K562 (cell line): ENCODE results near the gene GOLGA2. TPM values are rescaled to one million over a fixed set of nuclear protein-coding genes. Genes with fewer than 3 reads are reported as not detected.
A peak's percentile ranks its signal among the peaks of the same experiment; 100 is the strongest.

Experiments
- ATF6 ChIP-seq: sonication (generic); formaldehyde crosslinking; IDR thresholded peaks from 2 replicates; pipeline ENCODE4 v1.4.0; 2020; ENCODE audit warnings: mild to moderate bottlenecking, missing genetic modification reagents
- FOXP1 ChIP-seq: sonication (generic); formaldehyde crosslinking; IDR thresholded peaks from 2 replicates; pipeline ENCODE4 v1.8.0; 2022; ENCODE audit warnings: mild to moderate bottlenecking, missing genetic modification reagents
- GATAD2B ChIP-seq: fragments of 450-650 bp; IDR thresholded peaks from 2 replicates; pipeline ENCODE4 v1.6.1; 2017; ENCODE audit warnings: mild to moderate bottlenecking, borderline replicate concordance
- HIVEP1 ChIP-seq: fragments of 250-450 bp; sonication (Bioruptor Pico); IDR thresholded peaks from 2 replicates; pipeline ENCODE4 v1.4.0; 2020; ENCODE audit warnings: mild to moderate bottlenecking
- KLF13 ChIP-seq: fragments of 450-650 bp; IDR thresholded peaks from 2 replicates; pipeline ENCODE4 v1.6.1; 2016; ENCODE audit warnings: missing genetic modification characterization, low read depth, mild to moderate bottlenecking, missing compliant biosample characterization, moderate library complexity, borderline replicate concordance
- TEAD4 ChIP-seq, 2 experiments: sonication (generic) in 1 of 2; formaldehyde crosslinking in 1 of 2; IDR thresholded peaks; 2 replicates each; pipeline versions ENCODE4 v1.6.1 to v1.8.0; 2012 to 2022; ENCODE audit warnings: borderline replicate concordance in 1 of 2, inconsistent platforms in 1 of 2, low read length in 1 of 2, mild to moderate bottlenecking in 1 of 2, missing genetic modification reagents in 1 of 2
- ZNF277 ChIP-seq: fragments of 250-450 bp; sonication (Bioruptor Pico); IDR thresholded peaks from 2 replicates; pipeline ENCODE4 v1.8.0; 2022; ENCODE audit warnings: inconsistent platforms, mild to moderate bottlenecking, moderate library complexity, borderline replicate concordance
- ZNF282 ChIP-seq: sonication (generic); formaldehyde crosslinking; IDR thresholded peaks from 2 replicates; pipeline ENCODE4 v1.8.1; 2023; ENCODE audit warnings: missing genetic modification reagents
- polyA plus RNA-seq, 8 experiments: library from polyadenylated mRNA; depleted of rRNA in 4 of 8; stranded (reverse) in 5 of 8; unstranded in 3 of 8; fragments of >200 nt; fragmentation: Nextera tagmentation in 2 of 8; fragmentation: Illumina TruSeq in 1 of 8; extraction: Ambion mirVana in 2 of 8; extraction: Trizol in 1 of 8; gene quantifications; 2 replicates each; pipeline versions ENCODE4 v1.2.1 to v1.2.3, GENCODE V29; 2011 to 2014; ENCODE audit warnings: inconsistent platforms in 1 of 8, missing spikeins in 1 of 8
- total RNA-seq, 7 experiments: library from RNA; depleted of rRNA in 6 of 7; stranded (reverse); fragments of >200 nt in 6 of 7; fragmentation: Illumina TruSeq in 2 of 7; extraction: Trizol in 2 of 7; gene quantifications; 2 replicates each; pipeline versions ENCODE4 v1.2.1 to v1.2.3, GENCODE V29; 2011 to 2021; ENCODE audit warnings: low replicate concordance in 1 of 7
- TF ChIP-seq, protein P1 (sequence below): fragments of 200-600 bp; sonication (generic); IDR thresholded peaks from one replicate; pipeline ENCODE4 v1.6.1; 2012; ENCODE audit warnings: mild to moderate bottlenecking, low read depth, low read length, inconsistent platforms
- TF ChIP-seq, protein P2 (sequence below): fragments of 450-650 bp; IDR thresholded peaks from 2 replicates; pipeline ENCODE4 v1.6.1; 2016

GOLGA2 gene
- total and polyA plus RNA-seq, 9 of the 15 experiments (the other 6 are each of a cell fraction or from before 2014, with no cell fraction given): 15.7 to 138 (median 76.0) TPM

GRCh38 chr9:128218518-128219389 is 57.1 kb downstream of the GOLGA2 start (continued):
- TF ChIP-seq KLF13 (no peak), FOXP1 (no peak), ZNF282 (CRISPR knock-in tag) (no peak), TEAD4 (IDR thresholded peaks at IDR 0.05; ENCODE audit: low read length) (no peak; the same call in 1 of the 2 replicates), TEAD4 (CRISPR knock-in tag; IDR thresholded peaks at IDR 0.05; ENCODE audit: borderline replicate concordance) (no peak), HIVEP1 (CRISPR knock-in tag) (peak; percentile 59; the same call in 1 of the 2 replicates), ATF6 (no peak), GATAD2B (no peak), ZNF277 (CRISPR knock-in tag) (no peak)
- TF ChIP-seq, protein P1, sequence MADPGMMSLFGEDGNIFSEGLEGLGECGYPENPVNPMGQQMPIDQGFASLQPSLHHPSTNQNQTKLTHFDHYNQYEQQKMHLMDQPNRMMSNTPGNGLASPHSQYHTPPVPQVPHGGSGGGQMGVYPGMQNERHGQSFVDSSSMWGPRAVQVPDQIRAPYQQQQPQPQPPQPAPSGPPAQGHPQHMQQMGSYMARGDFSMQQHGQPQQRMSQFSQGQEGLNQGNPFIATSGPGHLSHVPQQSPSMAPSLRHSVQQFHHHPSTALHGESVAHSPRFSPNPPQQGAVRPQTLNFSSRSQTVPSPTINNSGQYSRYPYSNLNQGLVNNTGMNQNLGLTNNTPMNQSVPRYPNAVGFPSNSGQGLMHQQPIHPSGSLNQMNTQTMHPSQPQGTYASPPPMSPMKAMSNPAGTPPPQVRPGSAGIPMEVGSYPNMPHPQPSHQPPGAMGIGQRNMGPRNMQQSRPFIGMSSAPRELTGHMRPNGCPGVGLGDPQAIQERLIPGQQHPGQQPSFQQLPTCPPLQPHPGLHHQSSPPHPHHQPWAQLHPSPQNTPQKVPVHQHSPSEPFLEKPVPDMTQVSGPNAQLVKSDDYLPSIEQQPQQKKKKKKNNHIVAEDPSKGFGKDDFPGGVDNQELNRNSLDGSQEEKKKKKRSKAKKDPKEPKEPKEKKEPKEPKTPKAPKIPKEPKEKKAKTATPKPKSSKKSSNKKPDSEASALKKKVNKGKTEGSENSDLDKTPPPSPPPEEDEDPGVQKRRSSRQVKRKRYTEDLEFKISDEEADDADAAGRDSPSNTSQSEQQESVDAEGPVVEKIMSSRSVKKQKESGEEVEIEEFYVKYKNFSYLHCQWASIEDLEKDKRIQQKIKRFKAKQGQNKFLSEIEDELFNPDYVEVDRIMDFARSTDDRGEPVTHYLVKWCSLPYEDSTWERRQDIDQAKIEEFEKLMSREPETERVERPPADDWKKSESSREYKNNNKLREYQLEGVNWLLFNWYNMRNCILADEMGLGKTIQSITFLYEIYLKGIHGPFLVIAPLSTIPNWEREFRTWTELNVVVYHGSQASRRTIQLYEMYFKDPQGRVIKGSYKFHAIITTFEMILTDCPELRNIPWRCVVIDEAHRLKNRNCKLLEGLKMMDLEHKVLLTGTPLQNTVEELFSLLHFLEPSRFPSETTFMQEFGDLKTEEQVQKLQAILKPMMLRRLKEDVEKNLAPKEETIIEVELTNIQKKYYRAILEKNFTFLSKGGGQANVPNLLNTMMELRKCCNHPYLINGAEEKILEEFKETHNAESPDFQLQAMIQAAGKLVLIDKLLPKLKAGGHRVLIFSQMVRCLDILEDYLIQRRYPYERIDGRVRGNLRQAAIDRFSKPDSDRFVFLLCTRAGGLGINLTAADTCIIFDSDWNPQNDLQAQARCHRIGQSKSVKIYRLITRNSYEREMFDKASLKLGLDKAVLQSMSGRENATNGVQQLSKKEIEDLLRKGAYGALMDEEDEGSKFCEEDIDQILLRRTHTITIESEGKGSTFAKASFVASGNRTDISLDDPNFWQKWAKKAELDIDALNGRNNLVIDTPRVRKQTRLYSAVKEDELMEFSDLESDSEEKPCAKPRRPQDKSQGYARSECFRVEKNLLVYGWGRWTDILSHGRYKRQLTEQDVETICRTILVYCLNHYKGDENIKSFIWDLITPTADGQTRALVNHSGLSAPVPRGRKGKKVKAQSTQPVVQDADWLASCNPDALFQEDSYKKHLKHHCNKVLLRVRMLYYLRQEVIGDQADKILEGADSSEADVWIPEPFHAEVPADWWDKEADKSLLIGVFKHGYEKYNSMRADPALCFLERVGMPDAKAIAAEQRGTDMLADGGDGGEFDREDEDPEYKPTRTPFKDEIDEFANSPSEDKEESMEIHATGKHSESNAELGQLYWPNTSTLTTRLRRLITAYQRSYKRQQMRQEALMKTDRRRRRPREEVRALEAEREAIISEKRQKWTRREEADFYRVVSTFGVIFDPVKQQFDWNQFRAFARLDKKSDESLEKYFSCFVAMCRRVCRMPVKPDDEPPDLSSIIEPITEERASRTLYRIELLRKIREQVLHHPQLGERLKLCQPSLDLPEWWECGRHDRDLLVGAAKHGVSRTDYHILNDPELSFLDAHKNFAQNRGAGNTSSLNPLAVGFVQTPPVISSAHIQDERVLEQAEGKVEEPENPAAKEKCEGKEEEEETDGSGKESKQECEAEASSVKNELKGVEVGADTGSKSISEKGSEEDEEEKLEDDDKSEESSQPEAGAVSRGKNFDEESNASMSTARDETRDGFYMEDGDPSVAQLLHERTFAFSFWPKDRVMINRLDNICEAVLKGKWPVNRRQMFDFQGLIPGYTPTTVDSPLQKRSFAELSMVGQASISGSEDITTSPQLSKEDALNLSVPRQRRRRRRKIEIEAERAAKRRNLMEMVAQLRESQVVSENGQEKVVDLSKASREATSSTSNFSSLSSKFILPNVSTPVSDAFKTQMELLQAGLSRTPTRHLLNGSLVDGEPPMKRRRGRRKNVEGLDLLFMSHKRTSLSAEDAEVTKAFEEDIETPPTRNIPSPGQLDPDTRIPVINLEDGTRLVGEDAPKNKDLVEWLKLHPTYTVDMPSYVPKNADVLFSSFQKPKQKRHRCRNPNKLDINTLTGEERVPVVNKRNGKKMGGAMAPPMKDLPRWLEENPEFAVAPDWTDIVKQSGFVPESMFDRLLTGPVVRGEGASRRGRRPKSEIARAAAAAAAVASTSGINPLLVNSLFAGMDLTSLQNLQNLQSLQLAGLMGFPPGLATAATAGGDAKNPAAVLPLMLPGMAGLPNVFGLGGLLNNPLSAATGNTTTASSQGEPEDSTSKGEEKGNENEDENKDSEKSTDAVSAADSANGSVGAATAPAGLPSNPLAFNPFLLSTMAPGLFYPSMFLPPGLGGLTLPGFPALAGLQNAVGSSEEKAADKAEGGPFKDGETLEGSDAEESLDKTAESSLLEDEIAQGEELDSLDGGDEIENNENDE: no peak
- TF ChIP-seq, protein P2, sequence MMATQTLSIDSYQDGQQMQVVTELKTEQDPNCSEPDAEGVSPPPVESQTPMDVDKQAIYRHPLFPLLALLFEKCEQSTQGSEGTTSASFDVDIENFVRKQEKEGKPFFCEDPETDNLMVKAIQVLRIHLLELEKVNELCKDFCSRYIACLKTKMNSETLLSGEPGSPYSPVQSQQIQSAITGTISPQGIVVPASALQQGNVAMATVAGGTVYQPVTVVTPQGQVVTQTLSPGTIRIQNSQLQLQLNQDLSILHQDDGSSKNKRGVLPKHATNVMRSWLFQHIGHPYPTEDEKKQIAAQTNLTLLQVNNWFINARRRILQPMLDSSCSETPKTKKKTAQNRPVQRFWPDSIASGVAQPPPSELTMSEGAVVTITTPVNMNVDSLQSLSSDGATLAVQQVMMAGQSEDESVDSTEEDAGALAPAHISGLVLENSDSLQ: no peak
